Right lung (tissue), 10 donors: Measurements from ENCODE around the gene RSL24D1. TPM values are rescaled to one million over a fixed set of nuclear protein-coding genes. Genes with fewer than 3 reads are reported as not detected.

ENCODE experiments used
- DNase-seq, 2 donors: peaks; one replicate each; pipeline ENCODE4 v3.0.0-alpha.2; 2013
- long read RNA-seq, 8 donors: transcript quantifications; one replicate each; lab custom pipeline, GENCODE V29; 2026
- polyA plus RNA-seq, 5 donors: library from polyadenylated mRNA; unstranded; fragments of 120-200 nt; gene quantifications; one replicate each; pipeline versions ENCODE4 v1.2.1 to v1.2.3, GENCODE V29; 2013; ENCODE audit warnings: inconsistent platforms in 1 of 5, low replicate concordance in 1 of 5; ENCODE audit not compliant: insufficient read length in 5 of 5, insufficient read depth in 1 of 5

The RSL24D1 gene
- polyA plus RNA-seq, result 100 to 1,000 TPM; 133 to 168 (median 150) TPM
- long read RNA-seq, donor 1, transcript RSL24D1-201 (6 exons, 2,015 nt), result major isoform, 149 of 192 reads
- long read RNA-seq, donor 1, partial matches to known transcripts, result 43 of 192 reads
- long read RNA-seq, donor 1, other reads (novel, unspliced or antisense), result 0 of 192 reads
- long read RNA-seq, donor 2, transcript RSL24D1-201 (6 exons, 2,015 nt), result major isoform, 72 of 77 reads
- long read RNA-seq, donor 2, partial matches to known transcripts, result 5 of 77 reads
- long read RNA-seq, donor 2, other reads (novel, unspliced or antisense), result 0 of 77 reads
- long read RNA-seq, donor 3, transcript RSL24D1-201 (6 exons, 2,015 nt), result major isoform, 68 of 101 reads
- long read RNA-seq, donor 3, partial matches to known transcripts, result 33 of 101 reads
- long read RNA-seq, donor 3, other reads (novel, unspliced or antisense), result 0 of 101 reads
- long read RNA-seq, donor 4, transcript RSL24D1-201 (6 exons, 2,015 nt), result major isoform, 65 of 86 reads
- long read RNA-seq, donor 4, partial matches to known transcripts, result 21 of 86 reads
- long read RNA-seq, donor 4, other reads (novel, unspliced or antisense), result 0 of 86 reads
- long read RNA-seq, donor 5, transcript RSL24D1-201 (6 exons, 2,015 nt), result major isoform, 186 of 242 reads
- long read RNA-seq, donor 5, partial matches to known transcripts, result 56 of 242 reads
- long read RNA-seq, donor 5, other reads (novel, unspliced or antisense), result 0 of 242 reads
- long read RNA-seq, donor 6, transcript RSL24D1-201 (6 exons, 2,015 nt), result major isoform, 144 of 175 reads
- long read RNA-seq, donor 6, partial matches to known transcripts, result 31 of 175 reads
- long read RNA-seq, donor 6, other reads (novel, unspliced or antisense), result 0 of 175 reads
- long read RNA-seq, donor 7, transcript RSL24D1-201 (6 exons, 2,015 nt), result major isoform, 83 of 89 reads
- long read RNA-seq, donor 7, partial matches to known transcripts, result 6 of 89 reads
- long read RNA-seq, donor 7, other reads (novel, unspliced or antisense), result 0 of 89 reads
- long read RNA-seq, donor 8, transcript RSL24D1-201 (6 exons, 2,015 nt), result major isoform, 43 of 54 reads
- long read RNA-seq, donor 8, partial matches to known transcripts, result 11 of 54 reads
- long read RNA-seq, donor 8, other reads (novel, unspliced or antisense), result 0 of 54 reads

GRCh38 chr15:55196458-55197361 is at the start of gene RSL24D1:
Gene RSL24D1 (minus strand): TSS chr15:55196941. CDS start chr15:55196890, 51 bp downstream.
- DNase-seq, result peak; percentile 97 to 98

- DNase-seq, result no peak
These were observed 48.3 kb upstream of the RSL24D1 start for GRCh38 chr15:55245059-55245458.

- DNase-seq, result no peak
These were observed 45.1 kb upstream of the RSL24D1 start for GRCh38 chr15:55241891-55242290.

- DNase-seq, result no peak
These were observed 44.4 kb upstream of the RSL24D1 start for GRCh38 chr15:55241186-55241585.

- no peak for DNase-seq
These were observed 43.5 kb upstream of the RSL24D1 start for GRCh38 chr15:55240125-55240760.

GRCh38 chr15:55239440-55240124 is 42.8 kb upstream of the RSL24D1 start:
- DNase-seq, result no peak

GRCh38 chr15:55238877-55239276 is 42.1 kb upstream of the RSL24D1 start:
- DNase-seq, result no peak

- no peak for DNase-seq
These were observed 40.7 kb upstream of the RSL24D1 start for GRCh38 chr15:55237219-55238130.

GRCh38 chr15:55235546-55236036 is 38.9 kb upstream of the RSL24D1 start:
- DNase-seq, result no peak

- DNase-seq, result no peak
These were observed 38.0 kb upstream of the RSL24D1 start for GRCh38 chr15:55234800-55235104.

GRCh38 chr15:55234104-55234799 is 37.5 kb upstream of the RSL24D1 start:
- no peak for DNase-seq

- no peak for DNase-seq
These were observed 34.7 kb upstream of the RSL24D1 start for GRCh38 chr15:55231455-55231854.

GRCh38 chr15:55230953-55231352 is 34.2 kb upstream of the RSL24D1 start:
- no peak for DNase-seq

- no peak for DNase-seq
These were observed 33.4 kb upstream of the RSL24D1 start for GRCh38 chr15:55230051-55230670.

GRCh38 chr15:55226127-55226526 is 29.4 kb upstream of the RSL24D1 start:
- no peak for DNase-seq

GRCh38 chr15:55224892-55225291 is 28.2 kb upstream of the RSL24D1 start:
- no peak for DNase-seq

GRCh38 chr15:55222588-55222987 is 25.8 kb upstream of the RSL24D1 start:
- no peak for DNase-seq
